ENCODE measurements around the gene CD180.

CD180 gene

GRCh38 chr5:67196537-67197059 lies at the start of gene CD180:
TSS of gene CD180 (minus strand) at chr5:67196799. CDS start at chr5:67196641, 158 bp downstream.
- Histone ChIP-seq H3K4me3 (IDR thresholded peaks at IDR 0.05; ENCODE audit: insufficient read depth, low read depth, low read length) (no peak within 1 kb of the TSS), H3K27me3 (ENCODE audit: insufficient read depth, low read depth) (no peaks in the 10 kb centered on the region), H3K9ac (no peak within 1 kb of the TSS), H2AFZ (ENCODE audit: low read depth) (no peak within 1 kb of the TSS), H3K4me2 (no peak within 1 kb of the TSS), H3K27ac (no peak within 1 kb of the TSS), H3K4me1 (ENCODE audit: low read depth, poor library complexity, severe bottlenecking) (peaks cover 7% of the 10 kb centered on the region), H4K20me1 (ENCODE audit: insufficient read depth) (no peaks in the 10 kb centered on the region), H3K36me3 (ENCODE audit: insufficient read depth) (no peaks in the 10 kb centered on the region), H3K79me2 (ENCODE audit: insufficient read depth, low read depth) (no peaks in the 10 kb centered on the region)
- TF ChIP-seq CTCF (conservative IDR thresholded peaks at IDR 0.05; ENCODE audit: low read depth, low read length) = no peak

GRCh38 chr5:67246108-67246507 lies 49.5 kb upstream of the CD180 start:
- H3K36me3 ChIP-seq (ENCODE audit: insufficient read depth) = no peaks in the 10 kb centered on the region
- no peaks in the 10 kb centered on the region for H3K27me3 ChIP-seq (ENCODE audit: insufficient read depth, low read depth)
- TF ChIP-seq CTCF (conservative IDR thresholded peaks at IDR 0.05; ENCODE audit: low read depth, low read length) = peak; percentile 95
- no peak overlapping the region for H3K4me3 ChIP-seq (IDR thresholded peaks at IDR 0.05; ENCODE audit: insufficient read depth, low read depth, low read length)
- no peak overlapping the region for H2AFZ ChIP-seq (ENCODE audit: low read depth)
- no peak overlapping the region for H3K4me2 ChIP-seq
- no peaks in the 10 kb centered on the region for H4K20me1 ChIP-seq (ENCODE audit: insufficient read depth)
- no peaks in the 10 kb centered on the region for H3K4me1 ChIP-seq (ENCODE audit: low read depth, poor library complexity, severe bottlenecking)
- H3K9ac ChIP-seq = no peak overlapping the region
- no peaks in the 10 kb centered on the region for H3K79me2 ChIP-seq (ENCODE audit: insufficient read depth, low read depth)
- H3K27ac ChIP-seq = no peak overlapping the region

GRCh38 chr5:67245259-67245846 lies 48.8 kb upstream of the CD180 start:
- no peaks in the 10 kb centered on the region for H3K36me3 ChIP-seq (ENCODE audit: insufficient read depth)
- no peaks in the 10 kb centered on the region for H4K20me1 ChIP-seq (ENCODE audit: insufficient read depth)
- no peak overlapping the region for H2AFZ ChIP-seq (ENCODE audit: low read depth)
- TF ChIP-seq CTCF (conservative IDR thresholded peaks at IDR 0.05; ENCODE audit: low read depth, low read length) = no peak
- no peaks in the 10 kb centered on the region for H3K79me2 ChIP-seq (ENCODE audit: insufficient read depth, low read depth)
- H3K27me3 ChIP-seq (ENCODE audit: insufficient read depth, low read depth) = no peaks in the 10 kb centered on the region
- H3K4me2 ChIP-seq = no peak overlapping the region
- H3K4me3 ChIP-seq (IDR thresholded peaks at IDR 0.05; ENCODE audit: insufficient read depth, low read depth, low read length) = no peak overlapping the region
- no peak overlapping the region for H3K27ac ChIP-seq
- H3K9ac ChIP-seq = no peak overlapping the region
- H3K4me1 ChIP-seq (ENCODE audit: low read depth, poor library complexity, severe bottlenecking) = no peaks in the 10 kb centered on the region

- no peak for TF ChIP-seq CTCF (conservative IDR thresholded peaks at IDR 0.05; ENCODE audit: low read depth, low read length)
- Histone ChIP-seq H3K4me3 (IDR thresholded peaks at IDR 0.05; ENCODE audit: insufficient read depth, low read depth, low read length) (no peak overlapping the region), H3K27me3 (ENCODE audit: insufficient read depth, low read depth) (no peaks in the 10 kb centered on the region), H3K4me2 (no peak overlapping the region), H4K20me1 (ENCODE audit: insufficient read depth) (no peaks in the 10 kb centered on the region), H3K36me3 (ENCODE audit: insufficient read depth) (no peaks in the 10 kb centered on the region), H3K9ac (no peak overlapping the region), H2AFZ (ENCODE audit: low read depth) (no peak overlapping the region), H3K4me1 (ENCODE audit: low read depth, poor library complexity, severe bottlenecking) (no peaks in the 10 kb centered on the region), H3K27ac (no peak overlapping the region), H3K79me2 (ENCODE audit: insufficient read depth, low read depth) (no peaks in the 10 kb centered on the region)
Measured at GRCh38 chr5:67244345-67244793, 47.8 kb upstream of the CD180 start.
